Right lobe of liver (tissue), 6 donors: ENCODE measurements around the gene ARHGAP42. TPM values are rescaled to one million over a fixed set of nuclear protein-coding genes. Genes with fewer than 3 reads are reported as not detected.

Experiments
- ATAC-seq, 4 donors: fragments of 200-7000 bp; cut with Tn5 transposase; one replicate each; pipeline ENCODE4 v1.9.1; 2020; ENCODE audit warnings: mild to moderate bottlenecking in 4 of 4, moderate library complexity in 4 of 4
- DNase-seq, 3 donors: peaks; one replicate each; pipeline ENCODE4 v3.0.0-alpha.2; 2020
- H3K27ac ChIP-seq, 3 donors: fragments of 200-600 bp; one replicate each; pipeline ENCODE4 v1.8.0; 2022
- H3K27me3 ChIP-seq, 2 donors: fragments of 200-600 bp; one replicate each; pipeline ENCODE4 v1.8.0; 2022
- H3K36me3 ChIP-seq, 4 donors: fragments of 200-600 bp; sonication (generic) in 1 of 4; one replicate each; pipeline versions ENCODE4 v1.5.1 to v1.8.0; 2017 to 2022; ENCODE audit warnings: control low read depth in 1 of 4
- H3K4me1 ChIP-seq, 4 donors: fragments of 200-600 bp; sonication (generic) in 1 of 4; one replicate each; pipeline versions ENCODE4 v1.5.1 to v1.8.0; 2017 to 2022; ENCODE audit warnings: control low read depth in 1 of 4
- H3K4me3 ChIP-seq, 3 donors: fragments of 200-600 bp; one replicate each; pipeline ENCODE4 v1.8.0; 2022
- H3K9me3 ChIP-seq, 4 donors: fragments of 200-600 bp; sonication (generic) in 1 of 4; one replicate each; pipeline versions ENCODE4 v1.5.1 to v1.8.0; 2017 to 2022; ENCODE audit warnings: control low read depth in 1 of 4
- POLR2A ChIP-seq: fragments of 450-650 bp; IDR thresholded peaks from one replicate; pipeline ENCODE4 v1.6.1; 2017; ENCODE audit warnings: antibody characterized with exemption, mild to moderate bottlenecking
- WGBS: methylation state at CpG from one replicate; pipeline ENCODE4 v1.1.6; 2018; ENCODE audit warnings: low coverage, low lambda C conversion rate; ENCODE audit not compliant: insufficient coverage; ENCODE audit errors: missing lambda C conversion rate; 5-methylcytosine and 5-hydroxymethylcytosine counted together
- intact Hi-C, 2 donors: fragments of 100-400 bp; cut with DNase I; formaldehyde crosslinking; loops; one replicate each; pipeline versions ENCODE4 v1.11.2 to v1.14.1; 2022
- total RNA-seq, 6 experiments: library from RNA; depleted of rRNA in 2 of 6; stranded (reverse); fragments of >200 nt in 2 of 6; fragmentation: NEBNext Ultra II Directional in 3 of 6; extraction: Animal tissue kit (Norgen Biotek cat#: 25700) in 3 of 6; gene quantifications; one replicate each; pipeline versions ENCODE4 v1.1.0 to v1.2.4, GENCODE V29; 2016 to 2023
- TF ChIP-seq, protein P1 (sequence below), 4 donors: fragments of 200-600 bp in 3 of 4; fragments of 450-650 bp in 1 of 4; IDR thresholded peaks; one replicate each; pipeline versions ENCODE4 v1.5.1 to v1.8.0; 2016 to 2022; ENCODE audit warnings: antibody characterized with exemption in 4 of 4, mild to moderate bottlenecking in 2 of 4
- donor health status: DM: no; HTN: yes; CAD: no.
- donor health status: DM: no; HTN: no; CAD: no.
- donor health status: DM: no; HTN: no; CAD: no.
- donor health status: DM: no; HTN: yes; CAD: no.
- donor health status: DM: no; HTN: yes; CAD: no.

Gene ARHGAP42
- total RNA-seq, 6 experiments from 2014 or later: 8.7 to 15.8 (median 13.1) TPM

DNA sequence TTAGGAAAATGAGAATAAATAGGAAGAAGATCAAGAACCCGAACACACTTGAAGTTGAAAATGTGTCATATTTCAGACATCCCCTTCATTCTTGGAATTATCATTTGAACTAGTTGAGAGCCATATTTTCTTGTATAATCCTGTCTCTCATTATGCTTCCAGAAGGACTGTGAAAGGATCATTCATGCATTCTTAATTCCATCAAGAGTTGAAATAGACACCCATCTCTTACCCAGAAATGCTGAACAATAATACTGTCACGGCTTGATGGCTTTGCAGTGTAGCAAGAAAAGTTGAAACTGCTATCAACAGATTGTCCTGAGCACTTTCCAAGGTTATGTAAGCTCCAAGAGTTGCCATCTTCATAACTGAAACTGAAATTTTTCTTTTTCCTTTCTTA, 79.7 kb downstream of the ARHGAP42 start:
- WGBS: 92% methylated on average over 2 of the region's 2 CpGs
- TF ChIP-seq POLR2A: no peak
- TF ChIP-seq, protein P1, sequence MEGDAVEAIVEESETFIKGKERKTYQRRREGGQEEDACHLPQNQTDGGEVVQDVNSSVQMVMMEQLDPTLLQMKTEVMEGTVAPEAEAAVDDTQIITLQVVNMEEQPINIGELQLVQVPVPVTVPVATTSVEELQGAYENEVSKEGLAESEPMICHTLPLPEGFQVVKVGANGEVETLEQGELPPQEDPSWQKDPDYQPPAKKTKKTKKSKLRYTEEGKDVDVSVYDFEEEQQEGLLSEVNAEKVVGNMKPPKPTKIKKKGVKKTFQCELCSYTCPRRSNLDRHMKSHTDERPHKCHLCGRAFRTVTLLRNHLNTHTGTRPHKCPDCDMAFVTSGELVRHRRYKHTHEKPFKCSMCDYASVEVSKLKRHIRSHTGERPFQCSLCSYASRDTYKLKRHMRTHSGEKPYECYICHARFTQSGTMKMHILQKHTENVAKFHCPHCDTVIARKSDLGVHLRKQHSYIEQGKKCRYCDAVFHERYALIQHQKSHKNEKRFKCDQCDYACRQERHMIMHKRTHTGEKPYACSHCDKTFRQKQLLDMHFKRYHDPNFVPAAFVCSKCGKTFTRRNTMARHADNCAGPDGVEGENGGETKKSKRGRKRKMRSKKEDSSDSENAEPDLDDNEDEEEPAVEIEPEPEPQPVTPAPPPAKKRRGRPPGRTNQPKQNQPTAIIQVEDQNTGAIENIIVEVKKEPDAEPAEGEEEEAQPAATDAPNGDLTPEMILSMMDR (IDR thresholded peaks at IDR 0.05): no peak
- ATAC-seq: no peak
- Histone ChIP-seq H3K4me1 (no peaks in the 10 kb centered on the region), H3K27me3 (no peaks in the 10 kb centered on the region), H3K9me3 (no peaks in the 10 kb centered on the region), H3K4me3 (no peak overlapping the region), H3K36me3 (no peaks in the 10 kb centered on the region), H3K27ac (no peak overlapping the region)
- intact Hi-C loops: no loop called here
- no peak for DNase-seq

DNA sequence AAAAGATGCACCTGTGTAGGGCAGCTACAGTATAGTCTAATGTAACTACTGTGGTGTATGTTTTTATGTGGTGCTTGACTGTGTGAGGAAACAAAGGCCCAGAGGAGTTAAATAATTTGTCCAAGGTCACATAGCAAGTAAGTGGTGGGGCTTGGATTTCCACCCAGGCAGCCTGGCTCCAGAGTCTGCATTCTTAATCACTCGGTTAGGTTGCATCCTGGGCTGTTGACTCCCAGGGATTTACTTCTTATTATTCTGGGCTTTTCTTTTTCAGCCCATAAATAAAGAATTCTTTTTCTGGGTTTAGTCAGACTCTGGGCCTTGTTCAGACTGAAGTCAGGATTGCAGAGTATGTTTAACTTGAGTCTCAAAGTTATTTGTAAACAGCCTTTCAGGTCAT, 82.1 kb downstream of the ARHGAP42 start:
- no peak for ATAC-seq
- DNase-seq: no peak
- H3K4me1 ChIP-seq: no peaks in the 10 kb centered on the region
- no peak overlapping the region for H3K27ac ChIP-seq
- no peaks in the 10 kb centered on the region for H3K9me3 ChIP-seq
- no peaks in the 10 kb centered on the region for H3K36me3 ChIP-seq
- TF ChIP-seq, protein P1 (IDR thresholded peaks at IDR 0.05): no peak
- no peak for TF ChIP-seq POLR2A
- no peaks in the 10 kb centered on the region for H3K27me3 ChIP-seq
- no peak overlapping the region for H3K4me3 ChIP-seq
- intact Hi-C loops: no loop called here
- WGBS: 50% methylated on average over 1 of the region's 1 CpG

DNA sequence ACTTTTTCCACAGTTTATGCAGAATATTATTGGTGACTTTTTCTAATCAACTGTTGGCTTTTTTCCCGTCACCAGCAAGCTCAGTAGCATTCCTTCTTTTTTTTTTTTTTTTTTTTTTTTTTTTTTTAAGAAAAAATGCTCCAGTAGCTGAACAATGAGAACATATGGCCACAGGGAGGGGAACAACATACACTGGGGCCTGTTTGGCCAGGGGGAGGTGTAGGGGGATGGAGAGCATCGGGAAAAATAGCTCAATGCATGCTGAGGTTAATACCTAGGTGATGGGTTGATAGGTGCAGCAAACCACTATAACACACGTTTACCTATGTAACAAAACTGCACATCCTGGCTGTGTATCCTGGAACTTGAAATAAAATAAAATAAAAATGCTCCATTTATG, 82.5 kb downstream of the ARHGAP42 start:
- H3K9me3 ChIP-seq: no peaks in the 10 kb centered on the region
- WGBS: 58% methylated on average over 3 of the region's 3 CpGs
- DNase-seq (no peak), ATAC-seq (no peak)
- no peaks in the 10 kb centered on the region for H3K36me3 ChIP-seq
- no peak for TF ChIP-seq POLR2A
- TF ChIP-seq, protein P1 (IDR thresholded peaks at IDR 0.05): no peak
- no peak overlapping the region for H3K27ac ChIP-seq
- no peak overlapping the region for H3K4me3 ChIP-seq
- peaks cover 0 to under 1% (median 0%) of the 10 kb centered on the region in 4 donors for H3K4me1 ChIP-seq
- H3K27me3 ChIP-seq: no peaks in the 10 kb centered on the region
- intact Hi-C loops: no loop called here

GRCh38 chr11:100774132-100774531, 87.0 kb downstream of the ARHGAP42 start:
- TF ChIP-seq, protein P1 (IDR thresholded peaks at IDR 0.05): no peak
- TF ChIP-seq POLR2A: no peak
- DNase-seq (no peak), ATAC-seq (no peak)
- WGBS: 85% methylated on average over 7 of the region's 7 CpGs
- Histone ChIP-seq H3K27ac (peak overlapping the region in 1 of 3 donors; percentile 87), H3K4me1 (peaks cover 0 to 26% (median 11%) of the 10 kb centered on the region in 4 donors), H3K9me3 (no peaks in the 10 kb centered on the region), H3K4me3 (no peak overlapping the region), H3K27me3 (no peaks in the 10 kb centered on the region), H3K36me3 (no peaks in the 10 kb centered on the region)
- intact Hi-C loops: no loop called here

DNA sequence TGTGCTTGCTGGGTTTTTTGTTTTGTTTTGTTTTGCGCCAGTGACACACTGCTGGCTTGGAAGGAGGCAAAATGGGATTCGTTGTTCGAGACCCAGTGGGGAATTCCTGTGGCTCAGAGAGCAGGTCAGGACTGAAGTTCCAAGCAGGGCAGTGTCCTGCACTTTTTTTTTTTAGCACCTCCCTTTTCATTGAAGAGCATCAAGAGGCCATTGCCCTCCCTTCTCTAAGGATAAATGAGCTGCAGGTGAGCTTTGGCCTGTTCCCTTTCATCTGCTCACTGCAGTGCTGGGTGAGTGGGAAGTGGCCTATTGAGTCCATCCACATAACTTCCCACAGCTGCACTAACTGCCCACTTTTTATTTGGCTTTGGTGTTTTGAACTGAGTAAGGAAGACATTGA, 87.8 kb downstream of the ARHGAP42 start:
- ATAC-seq (peak; percentile 43 to 67 (median 50)), DNase-seq (no peak)
- Histone ChIP-seq H3K4me3 (no peak overlapping the region), H3K36me3 (no peaks in the 10 kb centered on the region), H3K27ac (peak overlapping the region in 2 of 3 donors; percentile 45 to 87), H3K4me1 (peaks cover 0 to 26% (median 11%) of the 10 kb centered on the region in 4 donors), H3K9me3 (no peaks in the 10 kb centered on the region), H3K27me3 (no peaks in the 10 kb centered on the region)
- 38% methylated on average over 3 of the region's 3 CpGs for WGBS
- intact Hi-C loops: no loop called here
- no peak for TF ChIP-seq POLR2A
- TF ChIP-seq, protein P1 (IDR thresholded peaks at IDR 0.05): no peak
